Measurements from ENCODE around the gene PRSS2. TPM values are rescaled to one million over a fixed set of nuclear protein-coding genes. Genes with fewer than 3 reads are reported as not detected.
"Not testable (repeated sequence)": the region's sequence is repeated elsewhere in the genome, so short reads cannot be mapped to it uniquely, and the experiment has no call there.

PRSS2 gene
- total and polyA plus RNA-seq, 2 donors (not counting 1 experiment from before 2014, with no cell fraction given): not detected

DNA sequence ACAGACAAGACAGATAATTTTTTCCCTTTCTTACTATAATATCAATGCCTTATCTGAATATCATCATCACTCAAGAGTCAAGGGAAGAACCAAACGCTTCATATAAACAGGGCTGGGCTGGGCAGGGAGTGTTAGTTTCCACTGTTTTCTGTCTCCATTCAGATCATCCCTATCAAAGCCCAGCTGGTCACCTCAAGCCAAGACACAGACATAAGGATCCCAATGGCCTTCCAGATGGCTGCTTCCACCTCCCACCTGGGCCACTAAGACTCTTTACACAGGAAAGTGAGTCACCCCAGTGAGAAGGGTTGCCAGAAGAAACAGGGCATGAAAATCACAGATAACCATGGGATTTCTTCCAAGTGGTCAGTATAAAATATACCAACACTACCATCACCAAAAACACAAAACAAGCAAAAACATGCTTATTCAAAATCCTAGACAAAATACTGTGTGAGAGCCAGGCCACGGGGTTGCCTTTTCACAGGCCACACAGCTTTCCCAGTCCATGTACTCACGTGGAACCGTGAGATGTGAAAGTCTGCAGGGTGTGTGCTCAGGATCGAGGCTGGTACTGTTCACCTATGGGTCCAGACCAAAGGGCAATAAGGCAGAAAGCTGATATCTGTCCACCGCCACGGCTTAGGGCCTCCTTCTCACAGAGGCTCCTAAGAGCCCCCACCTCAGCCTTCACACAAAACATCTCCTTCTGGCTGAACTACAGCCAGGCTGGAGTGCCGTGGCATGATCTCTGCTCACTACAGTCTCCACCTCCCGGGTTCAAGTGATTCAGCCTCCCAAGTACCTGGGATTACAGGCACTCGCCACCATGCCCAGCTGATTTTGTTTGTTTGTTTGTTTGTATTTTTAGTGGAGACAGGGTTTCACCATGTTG is 15.8 kb upstream of the PRSS2 start:
- 87% methylated on average over 7 of the region's 10 CpGs for WGBS (ENCODE audit: insufficient coverage)
- intact Hi-C loops (cut with micrococcal nuclease): no loop called here
- H3K79me2 ChIP-seq (ENCODE audit: control insufficient read depth, insufficient read depth, low read length): no peaks in the 10 kb centered on the region
- no peaks in the 10 kb centered on the region for H3K4me1 Mint-ChIP-seq
- no peak overlapping the region for H3K9ac ChIP-seq (ENCODE audit: low read length)
- H3K27me3 Mint-ChIP-seq: peaks cover 6% of the 10 kb centered on the region
- no peaks in the 10 kb centered on the region for H4K20me1 ChIP-seq (ENCODE audit: control insufficient read depth, insufficient read depth, low read length, poor library complexity, severe bottlenecking)
- CTCF ChIA-PET: no interaction called here
- no peak for DNase-seq
- POLR2A ChIA-PET: no interaction called here
- no peak overlapping the region for H2AFZ ChIP-seq (ENCODE audit: insufficient read depth, low read depth, low read length, poor library complexity, severe bottlenecking)
- H3K27me3 ChIP-seq (replicated peaks in 1 of 4; ENCODE audit: control extremely low read depth in 1 of 4, control insufficient read depth in 3 of 4, insufficient read depth in 4 of 4, low read length in 3 of 4): no peaks in the 10 kb centered on the region
- H3K4me2 ChIP-seq (replicated peaks; ENCODE audit: low read depth, low read length, poor library complexity, severe bottlenecking): no peak overlapping the region
- no peak overlapping the region for H3K4me3 Mint-ChIP-seq
- H3K4me1 ChIP-seq (ENCODE audit: control insufficient read depth in 2 of 2, insufficient read depth in 2 of 2, low read length in 2 of 2): no peaks in the 10 kb centered on the region
- no peak overlapping the region for H3K4me3 ChIP-seq (ENCODE audit: control extremely low read depth in 1 of 5, extremely low read depth in 1 of 5, insufficient read depth in 1 of 5, low read depth in 2 of 5, low read length in 4 of 5)
- no peaks in the 10 kb centered on the region for H3K9me3 ChIP-seq (ENCODE audit: control extremely low read depth in 1 of 3, control insufficient read depth in 2 of 3, insufficient read depth in 1 of 3, low read length in 2 of 3)
- TF ChIP-seq EZH2 (IDR thresholded peaks at IDR 0.05; ENCODE audit: borderline replicate concordance, insufficient read depth, low read depth, low read length, poor library complexity, severe bottlenecking): no peak
- TF ChIP-seq, protein P1, sequence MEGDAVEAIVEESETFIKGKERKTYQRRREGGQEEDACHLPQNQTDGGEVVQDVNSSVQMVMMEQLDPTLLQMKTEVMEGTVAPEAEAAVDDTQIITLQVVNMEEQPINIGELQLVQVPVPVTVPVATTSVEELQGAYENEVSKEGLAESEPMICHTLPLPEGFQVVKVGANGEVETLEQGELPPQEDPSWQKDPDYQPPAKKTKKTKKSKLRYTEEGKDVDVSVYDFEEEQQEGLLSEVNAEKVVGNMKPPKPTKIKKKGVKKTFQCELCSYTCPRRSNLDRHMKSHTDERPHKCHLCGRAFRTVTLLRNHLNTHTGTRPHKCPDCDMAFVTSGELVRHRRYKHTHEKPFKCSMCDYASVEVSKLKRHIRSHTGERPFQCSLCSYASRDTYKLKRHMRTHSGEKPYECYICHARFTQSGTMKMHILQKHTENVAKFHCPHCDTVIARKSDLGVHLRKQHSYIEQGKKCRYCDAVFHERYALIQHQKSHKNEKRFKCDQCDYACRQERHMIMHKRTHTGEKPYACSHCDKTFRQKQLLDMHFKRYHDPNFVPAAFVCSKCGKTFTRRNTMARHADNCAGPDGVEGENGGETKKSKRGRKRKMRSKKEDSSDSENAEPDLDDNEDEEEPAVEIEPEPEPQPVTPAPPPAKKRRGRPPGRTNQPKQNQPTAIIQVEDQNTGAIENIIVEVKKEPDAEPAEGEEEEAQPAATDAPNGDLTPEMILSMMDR (IDR thresholded peaks at IDR 0.05): no peak
- no peak overlapping the region for H3K27ac ChIP-seq (ENCODE audit: low read length in 2 of 2)
- no peak overlapping the region for H3K27ac Mint-ChIP-seq
- no peak for ATAC-seq (ENCODE audit: low read depth)
- no peaks in the 10 kb centered on the region for H3K36me3 ChIP-seq (replicated peaks in 1 of 2; ENCODE audit: control extremely low read depth in 1 of 2, control insufficient read depth in 1 of 2, extremely low read depth in 1 of 2, insufficient read depth in 2 of 2, low read length in 1 of 2)
- H3K9me3 Mint-ChIP-seq (ENCODE audit: insufficient read depth): no peaks in the 10 kb centered on the region

- H3K27ac ChIP-seq (ENCODE audit: low read length in 2 of 2); H3K9ac ChIP-seq (ENCODE audit: low read length); H3K27ac Mint-ChIP-seq; H3K4me1 Mint-ChIP-seq; H3K4me1 ChIP-seq (ENCODE audit: control insufficient read depth in 2 of 2, insufficient read depth in 2 of 2, low read length in 2 of 2); H2AFZ ChIP-seq (ENCODE audit: insufficient read depth, low read depth, low read length, poor library complexity, severe bottlenecking); ATAC-seq (ENCODE audit: low read depth); H3K4me3 ChIP-seq (ENCODE audit: control extremely low read depth in 1 of 5, extremely low read depth in 1 of 5, insufficient read depth in 1 of 5, low read depth in 2 of 5, low read length in 4 of 5); H3K27me3 Mint-ChIP-seq; intact Hi-C loops (cut with micrococcal nuclease); DNase-seq; H4K20me1 ChIP-seq (ENCODE audit: control insufficient read depth, insufficient read depth, low read length, poor library complexity, severe bottlenecking); H3K27me3 ChIP-seq (replicated peaks in 1 of 4; ENCODE audit: control extremely low read depth in 1 of 4, control insufficient read depth in 3 of 4, insufficient read depth in 4 of 4, low read length in 3 of 4); H3K79me2 ChIP-seq (ENCODE audit: control insufficient read depth, insufficient read depth, low read length); H3K9me3 Mint-ChIP-seq (ENCODE audit: insufficient read depth); H3K4me2 ChIP-seq (replicated peaks; ENCODE audit: low read depth, low read length, poor library complexity, severe bottlenecking); H3K36me3 ChIP-seq (replicated peaks in 1 of 2; ENCODE audit: control extremely low read depth in 1 of 2, control insufficient read depth in 1 of 2, extremely low read depth in 1 of 2, insufficient read depth in 2 of 2, low read length in 1 of 2); CTCF ChIA-PET; H3K4me3 Mint-ChIP-seq; POLR2A ChIA-PET; H3K9me3 ChIP-seq (ENCODE audit: control extremely low read depth in 1 of 3, control insufficient read depth in 2 of 3, insufficient read depth in 1 of 3, low read length in 2 of 3): not testable (repeated sequence)
- 80% methylated on average over 1 of the region's 3 CpGs for WGBS (ENCODE audit: insufficient coverage)
Observed at GRCh38 chr7:142758312-142758711, 12.5 kb upstream of the PRSS2 start.
